H1 (cell line): ENCODE results near the gene TIMP1. TPM values are rescaled to one million over a fixed set of nuclear protein-coding genes. Genes with fewer than 3 reads are reported as not detected.

ENCODE experiments used
- CTCF ChIA-PET: fragments of 300-600 bp; sonication (Branson Sonifier 250); formaldehyde crosslinking; loops from one replicate; lab custom pipeline; 2021; ENCODE audit not compliant: partially characterized antibody; lab: Charles Lee
- POLR2A ChIA-PET: fragments of 300-600 bp; sonication (Branson Sonifier 250); formaldehyde crosslinking; loops from one replicate; lab custom pipeline; 2021; ENCODE audit warnings: inconsistent platforms; ENCODE audit not compliant: partially characterized antibody; lab: Charles Lee
- DNase-seq, 2 experiments: peaks; one replicate each; pipeline versions ENCODE4 v3.0.0 to v3.0.0-alpha.2; 2010 to 2022; ENCODE audit warnings: low spot score in 2 of 2, low read depth in 1 of 2, mixed read lengths in 1 of 2
- FAIRE-seq: peaks from 2 replicates; lab custom pipeline; 2011; peaks lifted over from hg19 to GRCh38; lab: Jason Lieb, UNC
- H2AFZ ChIP-seq: 2 replicates; pipeline ENCODE4 v1.8.1; 2012; ENCODE audit warnings: low read length, inconsistent platforms
- H2AK5ac ChIP-seq: 2 replicates; pipeline ENCODE4 v1.6.1; 2013; ENCODE audit warnings: low read depth, low read length
- H2BK120ac ChIP-seq: replicated peaks from 2 replicates; pipeline ENCODE3; 2013; ENCODE audit warnings: low read depth, low read length, inconsistent platforms
- H2BK12ac ChIP-seq: 2 replicates; pipeline ENCODE4 v1.6.1; 2013; ENCODE audit warnings: low read depth, low read length
- H2BK15ac ChIP-seq: 2 replicates; pipeline ENCODE4 v1.6.1; 2013; ENCODE audit warnings: low read length
- H2BK20ac ChIP-seq: 2 replicates; pipeline ENCODE4 v1.6.1; 2013; ENCODE audit warnings: low read length
- H2BK5ac ChIP-seq: 2 replicates; pipeline ENCODE4 v1.6.1; 2013; ENCODE audit warnings: low read depth, low read length
- H3K14ac ChIP-seq: 2 replicates; pipeline ENCODE4 v1.6.1; 2013; ENCODE audit warnings: inconsistent platforms; ENCODE audit not compliant: insufficient read length
- H3K18ac ChIP-seq: 2 replicates; pipeline ENCODE4 v1.6.1; 2013; ENCODE audit warnings: low read length; ENCODE audit errors: extremely low read depth
- H3K23ac ChIP-seq: 2 replicates; pipeline ENCODE4 v1.6.1; 2013; ENCODE audit warnings: inconsistent platforms; ENCODE audit not compliant: insufficient read length
- H3K23me2 ChIP-seq: 2 replicates; pipeline ENCODE4 v1.6.1; 2013; ENCODE audit warnings: low read depth, low read length
- H3K27ac ChIP-seq: 2 replicates; pipeline ENCODE4 v1.6.1; 2011; ENCODE audit warnings: low read depth, low read length, inconsistent platforms
- H3K27me3 ChIP-seq, 4 experiments: replicated peaks in 1 of 4; 1 replicate in 1 of 4; 2 replicates in 3 of 4; pipeline versions ENCODE4 v1.6.1 to v1.8.1; 2011 to 2013; ENCODE audit warnings: low read length in 3 of 4, mild to moderate bottlenecking in 3 of 4, inconsistent platforms in 2 of 4, mixed read lengths in 2 of 4, moderate library complexity in 1 of 4; ENCODE audit not compliant: control insufficient read depth in 3 of 4, insufficient read depth in 3 of 4; ENCODE audit errors: extremely low read depth in 1 of 4
- H3K36me3 ChIP-seq, 4 experiments: 2 replicates each; pipeline versions ENCODE4 v1.6.1 to v1.8.1; 2011 to 2013; ENCODE audit warnings: mild to moderate bottlenecking in 4 of 4, low read length in 3 of 4, moderate library complexity in 2 of 4, control low read depth in 1 of 4, inconsistent platforms in 1 of 4; ENCODE audit not compliant: insufficient read depth in 4 of 4, control insufficient read depth in 2 of 4
- H3K4ac ChIP-seq: replicated peaks from 2 replicates; pipeline ENCODE3; 2013; ENCODE audit warnings: low read length, low read depth, mixed read lengths, inconsistent platforms; ENCODE audit not compliant: insufficient read length
- H3K4me1 ChIP-seq, 4 experiments: replicated peaks in 1 of 4; 1 replicate in 1 of 4; 2 replicates in 3 of 4; pipeline versions ENCODE4 v1.6.1 to v1.8.1; 2011 to 2013; ENCODE audit warnings: low read length in 3 of 4, inconsistent platforms in 2 of 4, mixed read lengths in 1 of 4; ENCODE audit not compliant: insufficient read depth in 4 of 4, control insufficient read depth in 3 of 4
- H3K4me2 ChIP-seq, 2 experiments: 2 replicates each; pipeline versions ENCODE4 v1.6.1 to v1.8.1; 2011 to 2013; ENCODE audit warnings: low read depth in 2 of 2, low read length in 2 of 2, control low read depth in 1 of 2, inconsistent platforms in 1 of 2, mild to moderate bottlenecking in 1 of 2; ENCODE audit not compliant: insufficient read depth in 1 of 2
- H3K4me3 ChIP-seq, 4 experiments: fragments of 200-600, 300-600 bp in 1 of 4; sonication (generic), shearing (Covaris generic), sonication (Bioruptor Twin) in 1 of 4; 2 replicates each; pipeline versions ENCODE4 v1.5.1 to v1.8.1; 2011 to 2016; ENCODE audit warnings: low read length in 4 of 4, low read depth in 3 of 4, control low read depth in 2 of 4, inconsistent platforms in 2 of 4, mild to moderate bottlenecking in 2 of 4, mixed read lengths in 1 of 4, moderate library complexity in 1 of 4; ENCODE audit not compliant: insufficient read depth in 2 of 4; ENCODE audit errors: extremely low read depth in 1 of 4
- H3K56ac ChIP-seq: replicated peaks from 2 replicates; pipeline ENCODE3; 2013; ENCODE audit warnings: low read depth, mild to moderate bottlenecking, mixed read lengths, low read length, inconsistent platforms; ENCODE audit not compliant: insufficient read length
- H3K79me1 ChIP-seq: 2 replicates; pipeline ENCODE4 v1.6.1; 2013; ENCODE audit warnings: low read depth, low read length, control low read depth
- H3K79me2 ChIP-seq, 2 experiments: 2 replicates each; pipeline versions ENCODE4 v1.6.1 to v1.8.1; 2012 to 2013; ENCODE audit warnings: low read length in 2 of 2, mild to moderate bottlenecking in 2 of 2, inconsistent platforms in 1 of 2; ENCODE audit not compliant: insufficient read depth in 2 of 2, control insufficient read depth in 1 of 2
- H3K9ac ChIP-seq, 4 experiments: replicated peaks in 1 of 4; 1 replicate in 1 of 4; 2 replicates in 3 of 4; pipeline versions ENCODE4 v1.6.1 to v1.8.1; 2011 to 2013; ENCODE audit warnings: low read depth in 3 of 4, low read length in 3 of 4, control low read depth in 2 of 4, mild to moderate bottlenecking in 2 of 4, moderate library complexity in 2 of 4, inconsistent platforms in 1 of 4; ENCODE audit errors: extremely low read depth in 1 of 4
- H3K9me3 ChIP-seq, 2 experiments: 2 replicates each; pipeline versions ENCODE4 v1.6.1 to v1.8.1; 2012 to 2013; ENCODE audit warnings: mild to moderate bottlenecking in 2 of 2, moderate library complexity in 2 of 2, control low read depth in 1 of 2, inconsistent platforms in 1 of 2, low read depth in 1 of 2, low read length in 1 of 2, mixed read lengths in 1 of 2; ENCODE audit not compliant: insufficient read depth in 2 of 2
- H4K20me1 ChIP-seq, 2 experiments: replicated peaks in 1 of 2; 2 replicates each; pipeline versions ENCODE3 to v1.8.1; 2011 to 2013; ENCODE audit warnings: inconsistent platforms in 2 of 2, low read length in 2 of 2, mild to moderate bottlenecking in 1 of 2; ENCODE audit not compliant: insufficient read depth in 2 of 2, control insufficient read depth in 1 of 2
- H4K5ac ChIP-seq: 2 replicates; pipeline ENCODE4 v1.6.1; 2013; ENCODE audit warnings: low read length, low read depth, mixed read lengths, inconsistent platforms; ENCODE audit not compliant: insufficient read length
- H4K8ac ChIP-seq: 2 replicates; pipeline ENCODE4 v1.8.0; 2013; ENCODE audit warnings: mild to moderate bottlenecking, moderate library complexity, low read length, inconsistent platforms; ENCODE audit not compliant: insufficient read depth; ENCODE audit errors: extremely low read depth
- H4K91ac ChIP-seq: replicated peaks from 2 replicates; pipeline ENCODE3; 2013; ENCODE audit warnings: low read length, mixed read lengths, inconsistent platforms; ENCODE audit not compliant: insufficient read length
- BCL11A ChIP-seq, 2 experiments: IDR thresholded peaks; one replicate each; pipeline ENCODE4 v1.6.1; 2011; ENCODE audit warnings: low read depth in 2 of 2, low read length in 2 of 2, mild to moderate bottlenecking in 2 of 2
- CEBPB ChIP-seq: IDR thresholded peaks from 2 replicates; pipeline ENCODE4 v1.6.1; 2012; ENCODE audit warnings: low read depth, low read length
- HDAC6 ChIP-seq: IDR thresholded peaks from one replicate; pipeline ENCODE4 v1.7.1; 2012; ENCODE audit warnings: low read depth, mild to moderate bottlenecking, inconsistent platforms, low read length, moderate library complexity
- JUN ChIP-seq: IDR thresholded peaks from 2 replicates; pipeline ENCODE4 v1.6.1; 2011; ENCODE audit warnings: low read depth, mild to moderate bottlenecking, improper control_type of control experiment, low read length
- JUND ChIP-seq: IDR thresholded peaks from 2 replicates; pipeline ENCODE4 v1.6.1; 2011; ENCODE audit warnings: mild to moderate bottlenecking, improper control_type of control experiment, low read length
- KDM5A ChIP-seq: fragments of 200-600 bp; IDR thresholded peaks from 2 replicates; pipeline ENCODE4 v1.7.1; 2012; ENCODE audit warnings: mild to moderate bottlenecking, low read length, inconsistent platforms, mixed read lengths
- MAX ChIP-seq: IDR thresholded peaks from 2 replicates; pipeline ENCODE4 v1.6.1; 2012; ENCODE audit warnings: inconsistent platforms
- NRF1 ChIP-seq: IDR thresholded peaks from 2 replicates; pipeline ENCODE4 v1.6.1; 2011; ENCODE audit warnings: mild to moderate bottlenecking, low read depth, low read length, improper control_type of control experiment
- RFX5 ChIP-seq: IDR thresholded peaks from 2 replicates; pipeline ENCODE4 v1.6.1; 2011; ENCODE audit warnings: low read depth, low read length, improper control_type of control experiment, borderline replicate concordance
- RNF2 ChIP-seq: fragments of 200-900, 300-1000 bp; sonication (generic); IDR thresholded peaks from 2 replicates; pipeline ENCODE4 v1.7.1; 2016; ENCODE audit warnings: borderline replicate concordance, low read depth, mild to moderate bottlenecking, antibody characterized with exemption, low read length; ENCODE audit not compliant: poor library complexity, severe bottlenecking; ENCODE audit errors: missing control alignments
- SIN3A ChIP-seq, 2 experiments: IDR thresholded peaks in 1 of 2; conservative IDR thresholded peaks in 1 of 2; 2 replicates each; pipeline ENCODE4 v1.6.1; 2011 to 2012; ENCODE audit warnings: low read length in 2 of 2, improper control_type of control experiment in 1 of 2, low read depth in 1 of 2, mild to moderate bottlenecking in 1 of 2
- TEAD4 ChIP-seq: IDR thresholded peaks from 2 replicates; pipeline ENCODE4 v1.6.1; 2012; ENCODE audit warnings: low read depth, low read length, inconsistent platforms, mixed read lengths
- WGBS, 2 experiments: shearing (Covaris generic) in 1 of 2; methylation state at CpG; one replicate each; pipeline versions ENCODE4 v1.1.6 to v1.1.7; 2013 to 2015; ENCODE audit warnings: low lambda C conversion rate in 2 of 2, mixed read lengths in 2 of 2, inconsistent platforms in 1 of 2, low coverage in 1 of 2, missing lambda C conversion rate in 1 of 2; ENCODE audit not compliant: insufficient replicate concordance in 2 of 2, insufficient coverage in 1 of 2, insufficient read length in 1 of 2; ENCODE audit errors: extremely low coverage in 1 of 2, missing lambda C conversion rate in 1 of 2; 5-methylcytosine and 5-hydroxymethylcytosine counted together
- polyA plus RNA-seq, 7 experiments: library from polyadenylated mRNA; depleted of rRNA in 3 of 7; stranded (reverse) in 5 of 7; unstranded in 2 of 7; fragments of >200 nt in 5 of 7; fragments of 200-250 nt in 2 of 7; gene quantifications; 1 replicate in 5 of 7; 2 replicates in 1 of 7; 4 replicates in 1 of 7; pipeline versions ENCODE4 v1.2.1 to v1.2.3, GENCODE V29; 2011 to 2013; ENCODE audit warnings: missing spikeins in 2 of 7, mixed read lengths in 2 of 7
- total RNA-seq: library from RNA; stranded (reverse); fragmentation: NEBNext Ultra II Directional; extraction: Animal tissue kit (Norgen Biotek cat#: 25700); gene quantifications from 2 replicates; pipeline ENCODE4 v1.2.1, GENCODE V29; 2021

Gene TIMP1
- total and polyA plus RNA-seq, 2 of the 8 experiments (the other 6 are each of a cell fraction or from before 2014, with no cell fraction given) = 58.6 to 142 TPM

DNA sequence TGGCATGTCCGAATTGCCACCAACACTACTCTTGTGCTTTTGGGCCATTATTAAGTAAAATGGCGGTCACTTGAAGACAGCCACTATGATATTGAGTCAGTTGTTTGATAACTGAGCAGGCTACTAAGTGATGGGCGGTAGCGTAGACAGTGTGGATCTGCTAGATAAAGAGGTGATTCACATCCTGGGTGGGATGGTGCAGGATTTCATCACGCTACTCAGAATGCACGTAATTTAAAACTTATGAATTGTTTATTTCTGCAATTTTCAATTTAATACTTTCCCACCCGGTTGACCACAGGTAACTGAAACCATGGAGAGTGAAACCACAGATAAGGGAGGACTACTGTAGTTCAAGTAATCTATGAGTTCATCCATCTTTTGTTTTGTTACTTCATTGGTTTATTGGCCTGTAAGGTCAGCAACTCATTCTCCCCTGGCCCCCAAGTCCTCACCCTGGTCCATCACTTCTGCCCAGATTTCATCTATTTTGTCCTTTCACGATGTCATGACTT lies 18.4 kb upstream of the TIMP1 start:
- no peaks in the 10 kb centered on the region for H3K79me1 ChIP-seq
- H2BK120ac ChIP-seq = no peak overlapping the region
- H3K9me3 ChIP-seq = no peaks in the 10 kb centered on the region
- DNase-seq (no peak), FAIRE-seq (no peak)
- H3K4ac ChIP-seq = no peak overlapping the region
- POLR2A ChIA-PET = interaction anchor here (0.9 kb wide), 1 partner anchor 8 kb away, joined by 3 read pairs; no protein-coding TSS in a partner anchor
- peaks cover 0 to 7% of the 10 kb centered on the region in 2 experiments; a peak in 1 of 4 replicates for H3K79me2 ChIP-seq
- H3K4me1 ChIP-seq = no peaks in the 10 kb centered on the region
- no peak overlapping the region for H2BK12ac ChIP-seq
- H3K27me3 ChIP-seq = no peaks in the 10 kb centered on the region
- H3K36me3 ChIP-seq = peaks cover 4 to 44% (median 20%) of the 10 kb centered on the region in 4 experiments; a peak in 7 of 8 replicates
- no peak overlapping the region for H2AK5ac ChIP-seq
- no peak overlapping the region for H4K8ac ChIP-seq
- H4K20me1 ChIP-seq = peaks cover 0 to 2% of the 10 kb centered on the region in 2 experiments
- no peak overlapping the region for H3K4me3 ChIP-seq
- CTCF ChIA-PET = no interaction called here
- H3K4me2 ChIP-seq = no peak overlapping the region
- H2AFZ ChIP-seq = no peak overlapping the region
- H2BK5ac ChIP-seq = no peak overlapping the region
- no peak overlapping the region for H2BK20ac ChIP-seq
- H4K91ac ChIP-seq = no peak overlapping the region
- no peak overlapping the region for H3K23ac ChIP-seq
- no peak overlapping the region for H2BK15ac ChIP-seq
- no peak overlapping the region for H3K27ac ChIP-seq
- no peak overlapping the region for H4K5ac ChIP-seq
- WGBS, 2 experiments = 89% methylated on average over 8 of the region's 8 CpGs; no CpG with 5 or more reads in 1 of the 2 experiments
- TF ChIP-seq CEBPB (no peak), RNF2 (no peak), JUN (no peak), SIN3A (conservative IDR thresholded peaks at IDR 0.05 in 1 of 2, IDR thresholded peaks at IDR 0.05 in 1 of 2; ENCODE audit: low read depth in 1 of 2, low read length in 2 of 2) (no peak), MAX (no peak), RFX5 (no peak), HDAC6 (no peak), JUND (no peak), BCL11A (IDR thresholded peaks at IDR 0.05; ENCODE audit: low read depth in 2 of 2, low read length in 2 of 2) (no peak), KDM5A (no peak), NRF1 (no peak), TEAD4 (no peak)
- H3K9ac ChIP-seq = no peak overlapping the region
- no peak overlapping the region for H3K18ac ChIP-seq
- no peak overlapping the region for H3K56ac ChIP-seq
- H3K14ac ChIP-seq = no peak overlapping the region
- peaks cover 5% of the 10 kb centered on the region for H3K23me2 ChIP-seq
